Endothelial cell of umbilical vein (primary cell): ENCODE data around the gene DNAH3. TPM values are rescaled to one million over a fixed set of nuclear protein-coding genes. Genes with fewer than 3 reads are reported as not detected.

Experiments
- BruUV-seq: library from RNA; stranded (reverse); fragments of 400-500 nt; replicated peaks from 2 replicates; lab custom pipeline; 2021; lab: Mats Ljungman, UMichigan
- CTCF ChIA-PET: fragments of 300-600, 350-600 bp; sonication (Branson Sonifier 250); formaldehyde crosslinking; loops from one replicate; lab custom pipeline; 2021; ENCODE audit warnings: antibody characterized with exemption, inconsistent platforms; lab: Charles Lee
- POLR2A ChIA-PET: fragments of 300-600, 350-600 bp; sonication (Branson Sonifier 250); formaldehyde crosslinking; loops from one replicate; lab custom pipeline; 2021; ENCODE audit warnings: antibody characterized with exemption, inconsistent platforms; lab: Charles Lee
- DNase-seq: peaks from one replicate; pipeline ENCODE4 v3.0.0-alpha.2; 2011; ENCODE audit warnings: low read depth, low spot score
- FAIRE-seq: peaks from 2 replicates; lab custom pipeline; 2011; peaks lifted over from hg19 to GRCh38; lab: Jason Lieb, UNC
- H2AFZ ChIP-seq: 2 replicates; pipeline ENCODE4 v1.6.0; 2012; ENCODE audit warnings: low read depth, low read length, control low read depth, inconsistent platforms
- H3K27ac ChIP-seq: 2 replicates; pipeline ENCODE4 v1.5.1; 2011; ENCODE audit warnings: low read depth, mild to moderate bottlenecking, control low read depth, low read length, moderate library complexity; ENCODE audit not compliant: insufficient read depth
- H3K27me3 ChIP-seq, 2 experiments: 2 replicates each; pipeline versions ENCODE4 v1.6.0 to v1.6.1; 2011; ENCODE audit warnings: low read length in 2 of 2, mixed read lengths in 1 of 2; ENCODE audit not compliant: control insufficient read depth in 2 of 2, insufficient read depth in 2 of 2
- H3K36me3 ChIP-seq, 2 experiments: 2 replicates in 1 of 2; 3 replicates in 1 of 2; pipeline ENCODE4 v1.5.1; 2011; ENCODE audit warnings: low read length in 2 of 2, mild to moderate bottlenecking in 1 of 2, moderate library complexity in 1 of 2; ENCODE audit not compliant: control insufficient read depth in 2 of 2, insufficient read depth in 2 of 2; ENCODE audit errors: extremely low read depth in 1 of 2
- H3K4me1 ChIP-seq: 3 replicates; pipeline ENCODE4 v1.5.1; 2011; ENCODE audit warnings: mild to moderate bottlenecking, low read length; ENCODE audit not compliant: control insufficient read depth, insufficient read depth; ENCODE audit errors: extremely low read depth
- H3K4me2 ChIP-seq: 2 replicates; pipeline ENCODE4 v1.6.1; 2011; ENCODE audit warnings: low read length, control low read depth, mixed read lengths; ENCODE audit not compliant: insufficient read depth
- H3K4me3 ChIP-seq, 3 experiments: fragments of 200-600 bp in 1 of 3; sonication (generic), shearing (Covaris generic) in 1 of 3; replicated peaks in 1 of 3; 2 replicates each; pipeline ENCODE4 v1.5.1; 2011 to 2016; ENCODE audit warnings: control low read depth in 3 of 3, low read length in 3 of 3, mild to moderate bottlenecking in 2 of 3, inconsistent platforms in 1 of 3, low read depth in 1 of 3, moderate library complexity in 1 of 3; ENCODE audit not compliant: insufficient read depth in 1 of 3
- H3K79me2 ChIP-seq: 2 replicates; pipeline ENCODE4 v1.6.0; 2012; ENCODE audit warnings: low read length, inconsistent platforms; ENCODE audit not compliant: control insufficient read depth, insufficient read depth
- H3K9ac ChIP-seq: replicated peaks from 2 replicates; pipeline ENCODE3; 2011; ENCODE audit warnings: low read length, control low read depth; ENCODE audit not compliant: insufficient read depth; ENCODE audit errors: extremely low read depth
- H3K9me1 ChIP-seq: replicated peaks from 3 replicates; pipeline ENCODE4 v1.6.0; 2011; ENCODE audit warnings: mild to moderate bottlenecking, low read length; ENCODE audit not compliant: control insufficient read depth, insufficient read depth; ENCODE audit errors: extremely low read depth
- H3K9me3 ChIP-seq: replicated peaks from 2 replicates; pipeline ENCODE4 v1.5.1; 2012; ENCODE audit warnings: low read length, inconsistent platforms; ENCODE audit not compliant: control insufficient read depth, insufficient read depth
- H4K20me1 ChIP-seq: replicated peaks from 2 replicates; pipeline ENCODE3; 2011; ENCODE audit warnings: mild to moderate bottlenecking, low read length; ENCODE audit not compliant: control insufficient read depth, insufficient read depth; ENCODE audit errors: extremely low read depth
- EZH2 ChIP-seq: IDR thresholded peaks from 2 replicates; pipeline ENCODE4 v1.6.1; 2012; ENCODE audit warnings: borderline replicate concordance, low read depth, mild to moderate bottlenecking, moderate library complexity, low read length, inconsistent platforms; ENCODE audit not compliant: severe bottlenecking
- FOS ChIP-seq: IDR thresholded peaks from 2 replicates; pipeline ENCODE4 v1.6.1; 2011; ENCODE audit warnings: mild to moderate bottlenecking, low read length, moderate library complexity, borderline replicate concordance; ENCODE audit not compliant: insufficient read depth
- GATA2 ChIP-seq: IDR thresholded peaks from 2 replicates; pipeline ENCODE4 v1.7.0; 2011; ENCODE audit warnings: low read depth, mild to moderate bottlenecking, moderate library complexity, mixed read lengths, low read length; ENCODE audit not compliant: insufficient read length, insufficient read depth
- JUN ChIP-seq: IDR thresholded peaks from 2 replicates; pipeline ENCODE4 v1.6.1; 2011; ENCODE audit warnings: borderline replicate concordance, low read depth; ENCODE audit not compliant: insufficient read length, insufficient read depth
- MYC ChIP-seq: IDR thresholded peaks from one replicate; pipeline ENCODE4 v1.6.1; 2011; ENCODE audit warnings: mild to moderate bottlenecking, low read depth, low read length
- POLR2A ChIP-seq: IDR thresholded peaks from 2 replicates; pipeline ENCODE4 v1.6.1; 2012; ENCODE audit warnings: low read depth, mild to moderate bottlenecking, control low read depth, low read length
- POLR2AphosphoS5 ChIP-seq: IDR thresholded peaks from 2 replicates; pipeline ENCODE4 v1.6.1; 2012; ENCODE audit warnings: low read depth, mild to moderate bottlenecking, control low read depth, low read length, moderate library complexity; ENCODE audit not compliant: insufficient read depth
- dilution Hi-C: fragments of 300-500 bp; cut with MboI; formaldehyde crosslinking; loops from one replicate; pipeline ENCODE4 v1.15.0; 2019; ENCODE audit warnings: low sequenced_read_pairs; ENCODE audit not compliant: extremely low pct_ligation_motif_present
- intact Hi-C: fragments of 100-400 bp; cut with micrococcal nuclease; formaldehyde crosslinking; loops from one replicate; pipeline ENCODE4 v1.10.0; 2022
- polyA plus RNA-seq, 4 experiments: library from polyadenylated mRNA; depleted of rRNA in 3 of 4; stranded (reverse) in 3 of 4; unstranded in 1 of 4; fragments of >200 nt; gene quantifications; 2 replicates each; pipeline versions ENCODE4 v1.2.1 to v1.2.3, GENCODE V29; 2011 to 2012; ENCODE audit warnings: missing spikeins in 1 of 4
- total RNA-seq: library from RNA; stranded (reverse); gene quantifications from 2 replicates; pipeline ENCODE4 v1.2.3, GENCODE V29; 2021
- TF ChIP-seq, protein P1 (sequence below), 2 donors: IDR thresholded peaks; 1 replicate in 1 of 2; 2 replicates in 1 of 2; pipeline ENCODE4 v1.5.1; 2011; ENCODE audit warnings: low read length in 2 of 2, mild to moderate bottlenecking in 2 of 2, moderate library complexity in 2 of 2, control low read depth in 1 of 2, inconsistent platforms in 1 of 2, low read depth in 1 of 2; ENCODE audit not compliant: insufficient read depth in 1 of 2; ENCODE audit errors: extremely low read depth in 1 of 2
- TF ChIP-seq, protein P2 (sequence below): IDR thresholded peaks from 2 replicates; pipeline ENCODE4 v1.6.1; 2011; ENCODE audit not compliant: insufficient read depth, insufficient read length

Gene DNAH3
- total and polyA plus RNA-seq, 2 donors (not counting 3 experiments of a cell fraction or from before 2014, with no cell fraction given): not detected

GRCh38 chr16:20956319-20956718, 194.3 kb downstream of the DNAH3 start:
- Histone ChIP-seq H3K36me3 (no peaks in the 10 kb centered on the region), H3K4me3 (no peak overlapping the region), H3K4me1 (no peaks in the 10 kb centered on the region), H3K9me3 (no peaks in the 10 kb centered on the region), H3K27ac (no peak overlapping the region), H4K20me1 (no peaks in the 10 kb centered on the region), H3K4me2 (no peak overlapping the region), H2AFZ (no peak overlapping the region), H3K79me2 (no peaks in the 10 kb centered on the region), H3K9me1 (no peaks in the 10 kb centered on the region), H3K9ac (no peak overlapping the region), H3K27me3 (no peaks in the 10 kb centered on the region)
- no peak for DNase-seq
- CTCF ChIA-PET: no interaction called here
- dilution Hi-C loops (no loop called here), intact Hi-C loops (no loop called here)
- no peak for TF ChIP-seq GATA2
- TF ChIP-seq POLR2AphosphoS5: no peak
- TF ChIP-seq POLR2A: no peak
- TF ChIP-seq, protein P1, sequence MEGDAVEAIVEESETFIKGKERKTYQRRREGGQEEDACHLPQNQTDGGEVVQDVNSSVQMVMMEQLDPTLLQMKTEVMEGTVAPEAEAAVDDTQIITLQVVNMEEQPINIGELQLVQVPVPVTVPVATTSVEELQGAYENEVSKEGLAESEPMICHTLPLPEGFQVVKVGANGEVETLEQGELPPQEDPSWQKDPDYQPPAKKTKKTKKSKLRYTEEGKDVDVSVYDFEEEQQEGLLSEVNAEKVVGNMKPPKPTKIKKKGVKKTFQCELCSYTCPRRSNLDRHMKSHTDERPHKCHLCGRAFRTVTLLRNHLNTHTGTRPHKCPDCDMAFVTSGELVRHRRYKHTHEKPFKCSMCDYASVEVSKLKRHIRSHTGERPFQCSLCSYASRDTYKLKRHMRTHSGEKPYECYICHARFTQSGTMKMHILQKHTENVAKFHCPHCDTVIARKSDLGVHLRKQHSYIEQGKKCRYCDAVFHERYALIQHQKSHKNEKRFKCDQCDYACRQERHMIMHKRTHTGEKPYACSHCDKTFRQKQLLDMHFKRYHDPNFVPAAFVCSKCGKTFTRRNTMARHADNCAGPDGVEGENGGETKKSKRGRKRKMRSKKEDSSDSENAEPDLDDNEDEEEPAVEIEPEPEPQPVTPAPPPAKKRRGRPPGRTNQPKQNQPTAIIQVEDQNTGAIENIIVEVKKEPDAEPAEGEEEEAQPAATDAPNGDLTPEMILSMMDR (IDR thresholded peaks at IDR 0.05; ENCODE audit: extremely low read depth in 1 of 2, insufficient read depth in 1 of 2, low read depth in 1 of 2, low read length in 2 of 2): no peak
- no peak for TF ChIP-seq FOS
- TF ChIP-seq EZH2: no peak
- TF ChIP-seq MYC: no peak
- TF ChIP-seq, protein P2, sequence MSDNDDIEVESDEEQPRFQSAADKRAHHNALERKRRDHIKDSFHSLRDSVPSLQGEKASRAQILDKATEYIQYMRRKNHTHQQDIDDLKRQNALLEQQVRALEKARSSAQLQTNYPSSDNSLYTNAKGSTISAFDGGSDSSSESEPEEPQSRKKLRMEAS: no peak
- TF ChIP-seq JUN: no peak
- no peak for FAIRE-seq
- BruUV-seq: no TSS peak
- POLR2A ChIA-PET: no interaction called here
